Stimulated activated naive CD8-positive, alpha-beta T cell treated with anti-CD3 and anti-CD28 coated beads, Interleukin-15, amount 100 ng/mL, for 72 hours (primary cell): ENCODE measurements around the gene GLOD4.
"Not testable (repeated sequence)": the region's sequence is repeated elsewhere in the genome, so short reads cannot be mapped to it uniquely, and the experiment has no call there.

ENCODE experiments used
- ATAC-seq: fragments of 150-1000 bp; cut with Tn5 transposase; 2 replicates; pipeline ENCODE4 v1.10.0; 2021; ENCODE audit warnings: mild to moderate bottlenecking, moderate library complexity
- DNase-seq, 2 donors: peaks; one replicate each; pipeline ENCODE4 v3.0.0; 2021 to 2022
- H3K27ac Mint-ChIP-seq, 2 donors: one replicate each; pipeline ENCODE4 v1.8.0; 2022; ENCODE audit warnings: mild to moderate bottlenecking in 2 of 2, mixed read lengths in 2 of 2, moderate library complexity in 2 of 2
- H3K27me3 Mint-ChIP-seq: one replicate; pipeline ENCODE4 v1.8.0; 2022; ENCODE audit warnings: mixed read lengths
- H3K4me1 Mint-ChIP-seq: one replicate; pipeline ENCODE4 v1.8.0; 2022; ENCODE audit warnings: mild to moderate bottlenecking, mixed read lengths
- H3K4me3 Mint-ChIP-seq, 2 donors: one replicate each; pipeline ENCODE4 v1.8.0; 2022; ENCODE audit warnings: mild to moderate bottlenecking in 2 of 2, mixed read lengths in 2 of 2, moderate library complexity in 1 of 2
- H3K9me3 Mint-ChIP-seq, 2 donors: one replicate each; pipeline ENCODE4 v1.8.0; 2022; ENCODE audit warnings: mixed read lengths in 2 of 2

Gene GLOD4

DNA sequence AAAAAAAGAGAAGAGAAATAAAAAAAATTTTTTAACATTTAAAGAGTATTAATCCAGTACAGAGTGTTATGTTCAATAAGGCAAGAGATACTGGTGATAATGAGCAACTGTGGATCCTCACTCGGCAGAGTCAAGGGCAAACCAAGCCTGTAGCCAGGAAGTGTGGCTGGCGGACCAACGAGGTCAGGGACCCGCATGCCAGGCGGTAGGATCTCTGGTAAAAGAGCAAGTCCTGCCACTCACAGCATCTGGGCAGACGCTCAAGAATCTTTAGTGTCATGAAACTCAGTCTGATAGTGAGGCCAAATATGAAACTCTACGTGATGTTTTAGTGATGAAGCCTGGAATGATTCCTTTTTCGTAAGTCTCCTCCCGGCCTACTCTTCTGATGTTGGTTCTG is 21.7 kb downstream of the GLOD4 start:
- ATAC-seq (no peak), DNase-seq (no peak)
- Mint-ChIP-seq H3K4me3 (no peak overlapping the region), H3K4me1 (no peaks in the 10 kb centered on the region), H3K27me3 (no peaks in the 10 kb centered on the region), H3K9me3 (no peaks in the 10 kb centered on the region), H3K27ac (no peak overlapping the region)

DNA sequence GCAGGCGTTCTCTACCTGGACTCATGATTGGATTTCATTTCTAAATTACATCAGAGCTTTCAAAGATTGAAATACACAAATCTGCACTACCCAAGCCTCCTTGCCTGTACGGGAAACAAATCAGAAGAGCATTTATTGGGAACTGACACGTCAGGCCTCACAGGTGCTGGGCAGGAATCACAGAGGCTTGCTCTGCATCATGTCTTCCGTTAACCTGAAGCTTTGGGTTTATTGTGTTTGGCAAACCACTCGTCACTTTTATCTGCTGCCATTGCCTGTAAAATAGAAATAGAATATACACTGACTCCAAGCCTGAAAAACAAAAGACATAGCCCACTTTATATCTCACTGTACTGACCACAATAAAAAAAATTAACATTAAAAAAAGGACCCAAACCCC is 22.1 kb downstream of the GLOD4 start:
- no peaks in the 10 kb centered on the region for H3K27me3 Mint-ChIP-seq
- no peaks in the 10 kb centered on the region for H3K9me3 Mint-ChIP-seq
- no peaks in the 10 kb centered on the region for H3K4me1 Mint-ChIP-seq
- ATAC-seq (no peak), DNase-seq (no peak)
- H3K4me3 Mint-ChIP-seq: no peak overlapping the region
- H3K27ac Mint-ChIP-seq: no peak overlapping the region

GRCh38 chr17:756010-756567 is 26.0 kb downstream of the GLOD4 start:
- not testable (repeated sequence) for H3K27ac Mint-ChIP-seq, H3K4me3 Mint-ChIP-seq, ATAC-seq, DNase-seq, H3K27me3 Mint-ChIP-seq, H3K9me3 Mint-ChIP-seq
- peaks cover 16% of the 10 kb centered on the region for H3K4me1 Mint-ChIP-seq

- DNase-seq, H3K4me3 Mint-ChIP-seq, H3K9me3 Mint-ChIP-seq, H3K27ac Mint-ChIP-seq, H3K27me3 Mint-ChIP-seq, ATAC-seq: not testable (repeated sequence)
- H3K4me1 Mint-ChIP-seq: peaks cover 22% of the 10 kb centered on the region
Observed at GRCh38 chr17:755319-755961, 26.6 kb downstream of the GLOD4 start.

DNA sequence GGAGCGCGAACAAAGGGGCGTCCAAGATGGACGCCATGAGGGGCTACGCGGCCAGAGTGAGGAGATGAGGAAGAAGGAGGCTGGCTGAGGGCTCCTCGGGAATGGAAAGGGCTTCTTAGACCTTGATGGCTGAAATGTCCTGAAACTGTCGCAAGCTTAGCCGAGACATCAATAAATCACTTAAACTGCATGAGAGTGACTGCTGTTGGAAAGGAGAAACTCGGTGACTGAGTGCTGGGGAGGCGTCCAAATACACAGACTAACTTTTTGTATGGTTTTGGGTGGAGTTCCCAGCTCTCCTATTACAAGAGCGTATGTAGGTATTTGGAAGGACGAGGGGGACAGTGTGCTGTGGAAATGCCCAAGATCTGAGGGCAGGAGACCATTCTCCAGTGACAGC is 28.7 kb downstream of the GLOD4 start:
- peaks cover 4 to 7% of the 10 kb centered on the region in 2 donors for H3K9me3 Mint-ChIP-seq
- DNase-seq (no peak), ATAC-seq (no peak)
- peak overlapping the region; percentile 53 to 62 for H3K4me3 Mint-ChIP-seq
- no peaks in the 10 kb centered on the region for H3K27me3 Mint-ChIP-seq
- H3K27ac Mint-ChIP-seq: peak overlapping the region; percentile 4 to 59
- peaks cover 35% of the 10 kb centered on the region for H3K4me1 Mint-ChIP-seq

- Mint-ChIP-seq H3K27ac (peak overlapping the region; percentile 97), H3K9me3 (peaks cover 7 to 10% of the 10 kb centered on the region in 2 donors), H3K4me1 (peaks cover 42% of the 10 kb centered on the region), H3K27me3 (no peaks in the 10 kb centered on the region), H3K4me3 (peak overlapping the region; percentile 93 to 99)
- DNase-seq (peak in 1 of 2 donors; percentile 45), ATAC-seq (peak; percentile 21)
Observed at GRCh38 chr17:752620-753219, 29.4 kb downstream of the GLOD4 start.

- peak within 1 kb of the TSS; percentile 93 to 99 for H3K4me3 Mint-ChIP-seq
Observed at GRCh38 chr17:752002-752619, 30.0 kb downstream of the GLOD4 start, which contains the start of gene GEMIN4. Gene GEMIN4, minus strand, starts transcription at chr17:752264. Its CDS starts 122 bp downstream, at chr17:752142.

DNA sequence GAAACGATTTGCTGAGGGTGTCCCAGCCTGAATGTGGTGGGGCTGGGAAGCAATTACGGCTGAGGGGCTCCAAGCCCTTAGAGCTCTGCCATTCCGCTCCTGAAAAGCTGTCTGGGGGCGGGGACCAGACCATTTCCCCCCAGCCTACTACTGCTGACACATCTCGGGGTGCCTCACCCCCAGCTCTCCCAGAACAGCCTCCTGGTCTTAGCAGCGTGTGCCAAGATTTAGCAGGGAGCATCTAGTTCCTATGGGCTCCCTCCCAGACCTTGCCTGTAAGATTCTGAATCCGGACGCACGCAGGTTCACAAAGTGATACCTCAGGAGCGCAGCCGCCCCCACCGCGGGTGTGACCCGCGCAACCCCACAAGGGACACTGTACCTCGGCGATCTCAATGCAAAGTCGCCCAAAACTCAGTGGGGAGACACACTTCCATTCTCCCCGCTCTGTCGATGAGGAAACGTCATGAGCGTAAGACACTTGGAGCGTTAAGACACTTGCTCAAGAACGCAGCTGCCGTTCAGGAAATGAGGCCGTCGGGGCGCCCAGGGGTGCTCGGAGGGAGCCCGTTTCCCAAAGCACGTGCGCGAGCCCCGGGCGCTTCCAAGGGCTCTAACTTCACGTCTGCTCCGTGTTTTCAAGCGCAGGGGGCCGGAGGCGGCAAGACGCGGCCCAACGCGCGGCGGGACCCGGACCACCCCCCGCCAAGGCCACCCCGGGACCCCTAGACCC is 30.6 kb downstream of the GLOD4 start:
- Mint-ChIP-seq H3K4me1 (peaks cover 50% of the 10 kb centered on the region), H3K9me3 (peaks cover 7 to 10% of the 10 kb centered on the region in 2 donors), H3K27me3 (no peaks in the 10 kb centered on the region), H3K27ac (peak overlapping the region; percentile 97 to 99), H3K4me3 (peak overlapping the region; percentile 93 to 99)
- DNase-seq (peak; percentile 65 to 68), ATAC-seq (peak; percentile 67)

More at GRCh38 chr17:752002-752619, 30.0 kb downstream of the GLOD4 start, which contains the start of gene GEMIN4:
- peak within 1 kb of the TSS; percentile 97 to 99 for H3K27ac Mint-ChIP-seq
- no peaks in the 10 kb centered on the region for H3K27me3 Mint-ChIP-seq
- ATAC-seq: peak; percentile 92
- H3K9me3 Mint-ChIP-seq: peaks cover 7 to 10% of the 10 kb centered on the region in 2 donors
- peak; percentile 98 to 100 for DNase-seq
- peaks cover 46% of the 10 kb centered on the region for H3K4me1 Mint-ChIP-seq

GRCh38 chr17:750431-751037 is 31.5 kb downstream of the GLOD4 start:
- DNase-seq: no peak
- Mint-ChIP-seq H3K4me1 (peaks cover 52% of the 10 kb centered on the region), H3K27ac (peak overlapping the region; percentile 97 to 99), H3K9me3 (peaks cover 7 to 10% of the 10 kb centered on the region in 2 donors), H3K4me3 (peak overlapping the region; percentile 93 to 99), H3K27me3 (no peaks in the 10 kb centered on the region)
- ATAC-seq: no peak

DNA sequence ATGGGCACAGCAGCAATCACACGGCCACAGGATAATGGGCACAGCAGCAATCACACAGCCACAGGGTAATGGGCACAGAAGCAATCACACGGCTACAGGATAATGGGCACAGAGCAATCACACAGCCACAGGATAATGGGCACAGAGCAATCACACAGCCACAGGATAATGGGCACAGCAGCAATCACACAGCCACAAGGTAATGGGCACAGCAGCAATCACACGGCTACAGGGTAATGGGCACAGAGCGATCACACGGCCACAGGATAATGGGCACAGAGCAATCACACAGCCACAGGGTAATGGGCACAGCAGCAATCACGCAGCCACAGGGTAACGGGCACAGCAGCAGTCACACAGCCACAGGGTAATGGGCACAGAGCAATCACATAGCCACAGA is 32.7 kb downstream of the GLOD4 start:
- not testable (repeated sequence) for H3K27me3 Mint-ChIP-seq, DNase-seq, H3K9me3 Mint-ChIP-seq, ATAC-seq
- Mint-ChIP-seq H3K4me1 (peaks cover 62% of the 10 kb centered on the region), H3K4me3 (peak overlapping the region; percentile 20 to 93), H3K27ac (peak overlapping the region in 1 of 2 donors; percentile 59)

DNA sequence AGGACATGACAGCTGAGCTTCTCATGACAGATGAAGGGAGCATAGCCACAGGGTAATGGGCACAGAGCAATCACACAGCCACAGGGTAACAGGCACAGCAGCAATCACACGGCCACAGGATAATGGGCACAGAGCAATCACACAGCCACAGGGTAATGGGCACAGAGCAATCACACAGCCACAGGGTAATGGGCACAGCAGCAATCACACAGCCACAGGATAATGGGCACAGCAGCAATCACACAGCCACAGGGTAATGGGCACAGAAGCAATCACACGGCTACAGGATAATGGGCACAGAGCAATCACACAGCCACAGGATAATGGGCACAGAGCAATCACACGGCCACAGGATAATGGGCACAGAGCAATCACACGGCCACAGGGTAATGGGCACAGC is 33.5 kb downstream of the GLOD4 start:
- H3K9me3 Mint-ChIP-seq, H3K27me3 Mint-ChIP-seq, ATAC-seq, DNase-seq: not testable (repeated sequence)
- Mint-ChIP-seq H3K4me1 (peaks cover 62% of the 10 kb centered on the region), H3K27ac (peak overlapping the region in 1 of 2 donors; percentile 1), H3K4me3 (peak overlapping the region in 1 of 2 donors; percentile 3)

DNA sequence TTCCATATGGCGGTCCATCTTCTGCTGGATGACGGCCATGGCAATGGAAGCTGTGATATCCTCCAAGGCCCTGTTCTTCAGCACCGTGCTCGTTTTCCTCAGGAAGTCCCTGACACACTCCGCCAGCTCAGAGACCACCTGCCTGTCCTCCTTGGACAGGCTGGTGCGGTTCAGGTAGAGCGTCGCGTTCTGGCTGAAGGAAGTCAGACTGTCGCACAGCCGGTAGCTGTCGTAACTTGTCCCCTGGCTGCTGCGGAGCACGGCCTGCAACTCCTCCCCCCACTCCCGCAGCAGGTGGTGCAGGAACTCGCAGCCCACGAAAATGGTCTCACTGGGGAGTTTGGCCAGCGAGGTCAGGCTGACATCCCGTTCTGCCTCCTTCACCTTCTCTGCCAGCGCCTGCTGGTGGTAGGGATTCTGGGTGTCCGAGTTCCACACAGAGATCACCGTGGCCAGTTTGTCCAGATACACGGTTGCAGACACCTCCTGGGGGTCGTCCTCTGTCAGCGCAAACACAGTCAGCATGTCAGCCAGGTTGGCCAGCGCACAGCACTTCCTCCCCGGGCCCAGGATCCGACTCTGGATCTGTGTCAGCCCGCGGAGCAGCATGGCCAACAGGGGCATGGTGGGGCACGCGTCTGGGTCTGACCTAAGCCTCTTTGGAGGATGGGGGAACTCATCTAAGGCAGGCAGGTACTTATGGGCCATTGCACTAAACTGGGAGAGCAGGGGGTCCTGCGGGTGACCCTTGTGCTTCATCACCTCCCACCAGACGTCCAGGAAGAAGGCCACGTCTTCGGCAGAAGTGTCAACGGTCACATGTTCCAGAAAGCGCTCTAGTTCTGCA is 35.1 kb downstream of the GLOD4 start:
- H3K4me3 Mint-ChIP-seq: no peak overlapping the region
- H3K4me1 Mint-ChIP-seq: peaks cover 60% of the 10 kb centered on the region
- DNase-seq: no peak
- H3K27ac Mint-ChIP-seq: peak overlapping the region; percentile 38 to 40
- ATAC-seq: no peak
- H3K27me3 Mint-ChIP-seq: no peaks in the 10 kb centered on the region
- H3K9me3 Mint-ChIP-seq: peaks cover 7 to 10% of the 10 kb centered on the region in 2 donors

- peaks cover 7 to 10% of the 10 kb centered on the region in 2 donors for H3K9me3 Mint-ChIP-seq
- no peaks in the 10 kb centered on the region for H3K27me3 Mint-ChIP-seq
- ATAC-seq: no peak
- H3K4me3 Mint-ChIP-seq: no peak overlapping the region
- H3K4me1 Mint-ChIP-seq: peaks cover 58% of the 10 kb centered on the region
- DNase-seq: no peak
- H3K27ac Mint-ChIP-seq: no peak overlapping the region
Observed at GRCh38 chr17:746181-746580, 35.9 kb downstream of the GLOD4 start.

DNA sequence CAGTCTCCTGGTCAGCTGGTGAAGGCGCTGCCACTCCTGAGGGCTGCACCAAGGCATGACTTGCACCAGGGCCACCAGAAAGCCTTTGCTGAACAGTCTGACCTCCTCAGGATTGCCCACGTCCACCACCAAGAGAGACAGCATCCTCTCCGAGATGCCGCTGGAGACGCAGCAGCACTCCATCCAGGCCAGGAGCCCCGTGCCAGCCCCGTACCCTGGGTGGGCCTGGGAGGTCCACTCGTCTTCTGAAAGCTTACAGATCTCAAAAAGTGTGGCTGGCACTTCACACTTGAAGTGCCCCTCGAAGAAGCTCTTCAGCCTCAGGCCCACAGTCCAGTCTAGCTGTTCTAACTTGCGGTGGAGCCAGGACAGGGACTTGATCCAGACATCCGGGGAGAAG is 36.7 kb downstream of the GLOD4 start:
- H3K4me3 Mint-ChIP-seq: no peak overlapping the region
- peaks cover 7 to 10% of the 10 kb centered on the region in 2 donors for H3K9me3 Mint-ChIP-seq
- no peaks in the 10 kb centered on the region for H3K27me3 Mint-ChIP-seq
- peaks cover 58% of the 10 kb centered on the region for H3K4me1 Mint-ChIP-seq
- no peak overlapping the region for H3K27ac Mint-ChIP-seq
- ATAC-seq (no peak), DNase-seq (no peak)
